ENCODE data around the gene COL2A1.

COL2A1 gene

GRCh38 chr12:47942614-47943225 lies 61.6 kb downstream of the COL2A1 start:
- no peaks in the 10 kb centered on the region for H4K20me1 ChIP-seq (ENCODE audit: low read depth, low read length)
- no peaks in the 10 kb centered on the region for H3F3A ChIP-seq (ENCODE audit: insufficient read depth)
- H3K27me3 ChIP-seq (ENCODE audit: low read length): no peaks in the 10 kb centered on the region; the same call in 1 of the 2 replicates
- no peaks in the 10 kb centered on the region for H3K9me2 ChIP-seq (replicated peaks; ENCODE audit: insufficient read depth, low read length)
- H3K79me2 ChIP-seq (ENCODE audit: insufficient read depth, low read length): no peaks in the 10 kb centered on the region
- no peaks in the 10 kb centered on the region for H3K9me3 ChIP-seq (ENCODE audit: insufficient read depth, low read length)
- H3K9ac ChIP-seq (ENCODE audit: low read length): no peak overlapping the region
- H3K36me3 ChIP-seq (ENCODE audit: low read length): no peaks in the 10 kb centered on the region
- H3K4me3 ChIP-seq (ENCODE audit: insufficient read depth, low read length, poor library complexity, severe bottlenecking): no peak overlapping the region
- H2AFZ ChIP-seq (ENCODE audit: low read depth, low read length, severe bottlenecking): no peak overlapping the region
- H3K4me2 ChIP-seq (ENCODE audit: low read depth, low read length, poor library complexity, severe bottlenecking): no peak overlapping the region
- TF ChIP-seq EZH2phosphoT487 (conservative IDR thresholded peaks at IDR 0.05; ENCODE audit: low read length) (no peak), CTCF (IDR thresholded peaks at IDR 0.05; ENCODE audit: insufficient read depth, low read length, poor library complexity, severe bottlenecking) (no peak)
- H3K27ac ChIP-seq (ENCODE audit: low read depth, low read length): no peak overlapping the region

GRCh38 chr12:47941871-47942613 lies 62.2 kb downstream of the COL2A1 start:
- no peaks in the 10 kb centered on the region; the same call in 1 of the 2 replicates for H3K27me3 ChIP-seq (ENCODE audit: low read length)
- no peak overlapping the region for H3K27ac ChIP-seq (ENCODE audit: low read depth, low read length)
- H3K9me3 ChIP-seq (ENCODE audit: insufficient read depth, low read length): no peaks in the 10 kb centered on the region
- H4K20me1 ChIP-seq (ENCODE audit: low read depth, low read length): no peaks in the 10 kb centered on the region
- no peak overlapping the region for H3K4me3 ChIP-seq (ENCODE audit: insufficient read depth, low read length, poor library complexity, severe bottlenecking)
- no peaks in the 10 kb centered on the region for H3F3A ChIP-seq (ENCODE audit: insufficient read depth)
- no peaks in the 10 kb centered on the region for H3K9me2 ChIP-seq (replicated peaks; ENCODE audit: insufficient read depth, low read length)
- no peak overlapping the region for H3K4me2 ChIP-seq (ENCODE audit: low read depth, low read length, poor library complexity, severe bottlenecking)
- no peak for TF ChIP-seq CTCF (IDR thresholded peaks at IDR 0.05; ENCODE audit: insufficient read depth, low read length, poor library complexity, severe bottlenecking)
- H2AFZ ChIP-seq (ENCODE audit: low read depth, low read length, severe bottlenecking): no peak overlapping the region
- H3K9ac ChIP-seq (ENCODE audit: low read length): no peak overlapping the region
- no peaks in the 10 kb centered on the region for H3K36me3 ChIP-seq (ENCODE audit: low read length)
- no peaks in the 10 kb centered on the region for H3K79me2 ChIP-seq (ENCODE audit: insufficient read depth, low read length)

GRCh38 chr12:47941475-47941780 lies 62.8 kb downstream of the COL2A1 start:
- Histone ChIP-seq H3K9ac (ENCODE audit: low read length) (no peak overlapping the region), H3K4me2 (ENCODE audit: low read depth, low read length, poor library complexity, severe bottlenecking) (no peak overlapping the region), H3K27me3 (ENCODE audit: low read length) (no peaks in the 10 kb centered on the region; the same call in 1 of the 2 replicates)

More at GRCh38 chr12:47941475-47941780, 62.8 kb downstream of the COL2A1 start:
- Histone ChIP-seq H3K79me2 (ENCODE audit: insufficient read depth, low read length) (no peaks in the 10 kb centered on the region), H3F3A (ENCODE audit: insufficient read depth) (no peaks in the 10 kb centered on the region), H3K4me3 (ENCODE audit: insufficient read depth, low read length, poor library complexity, severe bottlenecking) (no peak overlapping the region), H3K9me3 (ENCODE audit: insufficient read depth, low read length) (no peaks in the 10 kb centered on the region), H4K20me1 (ENCODE audit: low read depth, low read length) (no peaks in the 10 kb centered on the region), H3K9me2 (replicated peaks; ENCODE audit: insufficient read depth, low read length) (no peaks in the 10 kb centered on the region), H3K27ac (ENCODE audit: low read depth, low read length) (no peak overlapping the region), H2AFZ (ENCODE audit: low read depth, low read length, severe bottlenecking) (no peak overlapping the region), H3K36me3 (ENCODE audit: low read length) (no peaks in the 10 kb centered on the region)
- TF ChIP-seq EZH2phosphoT487 (conservative IDR thresholded peaks at IDR 0.05; ENCODE audit: low read length) (no peak), CTCF (IDR thresholded peaks at IDR 0.05; ENCODE audit: insufficient read depth, low read length, poor library complexity, severe bottlenecking) (no peak)
